ENCODE data around the gene MSRB1. TPM values are rescaled to one million over a fixed set of nuclear protein-coding genes. Genes with fewer than 3 reads are reported as not detected.

The MSRB1 gene
- total RNA-seq, 1 experiment from 2014 or later: 5.8 TPM

- no peak for TF ChIP-seq CTCF (IDR thresholded peaks at IDR 0.05; ENCODE audit: unreplicated experiment)
- peaks cover 12% of the 10 kb centered on the region for H3K4me1 Mint-ChIP-seq (ENCODE audit: insufficient read depth, unreplicated experiment)
- H3K27ac Mint-ChIP-seq (ENCODE audit: low read depth, unreplicated experiment): peak within 1 kb of the TSS; percentile 35
- H3K36me3 Mint-ChIP-seq (ENCODE audit: insufficient read depth, unreplicated experiment): peaks cover 27% of the 10 kb centered on the region
- intact Hi-C loops (cut with micrococcal nuclease): no loop called here
- H3K27me3 Mint-ChIP-seq (ENCODE audit: insufficient read depth, unreplicated experiment): no peaks in the 10 kb centered on the region
- ChIA-PET POLR2A (interaction anchor here (0.6 to 2.0 kb wide), 4 partner anchors 11 to 25 kb away, joined by 3 to 7 read pairs (median 3); partner anchors contain the start of gene RPS2), CTCF (interaction anchor here (0.7 kb wide), 1 partner anchor 163 kb away, joined by 4 read pairs; no protein-coding TSS in a partner anchor)
- no peak for DNase-seq (ENCODE audit: unreplicated experiment)
- H3K4me3 Mint-ChIP-seq (ENCODE audit: unreplicated experiment): peak within 1 kb of the TSS; percentile 49
- H3K9me3 Mint-ChIP-seq (ENCODE audit: unreplicated experiment): no peaks in the 10 kb centered on the region
- no TSS peak for BruUV-seq (replicated peaks)
Measured at GRCh38 chr16:1989209-1990100, 46.5 kb upstream of the MSRB1 start, which contains the start of gene SYNGR3. Gene SYNGR3 (plus strand): TSS chr16:1989970. CDS start chr16:1990103, 133 bp downstream.

GRCh38 chr16:1987198-1987597 is 44.2 kb upstream of the MSRB1 start:
- intact Hi-C loops (cut with micrococcal nuclease): no loop called here
- ChIA-PET POLR2A (interaction anchor here (1.1 to 5.7 kb wide), 2 partner anchors 21 to 168 kb away, joined by 5 to 59 read pairs; partner anchors contain the start of genes TRAF7 and ZNF598), CTCF (interaction anchor here (0.7 to 1.9 kb wide), 2 partner anchors 17 kb away, joined by 3 to 6 read pairs; no protein-coding TSS in a partner anchor)
- Mint-ChIP-seq H3K4me3 (ENCODE audit: unreplicated experiment) (no peak overlapping the region), H3K27ac (ENCODE audit: low read depth, unreplicated experiment) (no peak overlapping the region), H3K9me3 (ENCODE audit: unreplicated experiment) (no peaks in the 10 kb centered on the region), H3K27me3 (ENCODE audit: insufficient read depth, unreplicated experiment) (no peaks in the 10 kb centered on the region), H3K36me3 (ENCODE audit: insufficient read depth, unreplicated experiment) (peaks cover 34% of the 10 kb centered on the region), H3K4me1 (ENCODE audit: insufficient read depth, unreplicated experiment) (peaks cover 11% of the 10 kb centered on the region)
- no peak for TF ChIP-seq CTCF (IDR thresholded peaks at IDR 0.05; ENCODE audit: unreplicated experiment)
- DNase-seq (ENCODE audit: unreplicated experiment): no peak
- no TSS peak for BruUV-seq (replicated peaks)

- BruUV-seq (replicated peaks): no TSS peak
- Mint-ChIP-seq H3K36me3 (ENCODE audit: insufficient read depth, unreplicated experiment) (peaks cover 34% of the 10 kb centered on the region), H3K27ac (ENCODE audit: low read depth, unreplicated experiment) (no peak overlapping the region), H3K27me3 (ENCODE audit: insufficient read depth, unreplicated experiment) (no peaks in the 10 kb centered on the region), H3K9me3 (ENCODE audit: unreplicated experiment) (no peaks in the 10 kb centered on the region), H3K4me1 (ENCODE audit: insufficient read depth, unreplicated experiment) (peaks cover 11% of the 10 kb centered on the region), H3K4me3 (ENCODE audit: unreplicated experiment) (peak overlapping the region; percentile 76)
- intact Hi-C loops (cut with micrococcal nuclease): no loop called here
- DNase-seq (ENCODE audit: unreplicated experiment): no peak
- ChIA-PET POLR2A (interaction anchor here (0.5 to 5.7 kb wide), 13 partner anchors 10 to 203 kb away, joined by 3 to 59 read pairs (median 6); partner anchors contain the start of genes NPW, NUBP2, RPS2 and TBL3), CTCF (interaction anchor here (0.6 to 1.1 kb wide), 4 partner anchors 39 to 155 kb away, joined by 3 to 5 read pairs (median 4); no protein-coding TSS in a partner anchor)
- TF ChIP-seq CTCF (IDR thresholded peaks at IDR 0.05; ENCODE audit: unreplicated experiment): no peak
Measured at GRCh38 chr16:1985466-1986150, 42.6 kb upstream of the MSRB1 start.
